GM12801 (cell line): ENCODE results near the gene AMOTL1.

Source experiments
- TF ChIP-seq, protein P1 (sequence below): IDR thresholded peaks from one replicate; pipeline ENCODE4 v1.5.1; 2011; ENCODE audit warnings: control low read depth; ENCODE audit not compliant: insufficient read length; ENCODE audit errors: extremely low read depth

Gene AMOTL1

DNA sequence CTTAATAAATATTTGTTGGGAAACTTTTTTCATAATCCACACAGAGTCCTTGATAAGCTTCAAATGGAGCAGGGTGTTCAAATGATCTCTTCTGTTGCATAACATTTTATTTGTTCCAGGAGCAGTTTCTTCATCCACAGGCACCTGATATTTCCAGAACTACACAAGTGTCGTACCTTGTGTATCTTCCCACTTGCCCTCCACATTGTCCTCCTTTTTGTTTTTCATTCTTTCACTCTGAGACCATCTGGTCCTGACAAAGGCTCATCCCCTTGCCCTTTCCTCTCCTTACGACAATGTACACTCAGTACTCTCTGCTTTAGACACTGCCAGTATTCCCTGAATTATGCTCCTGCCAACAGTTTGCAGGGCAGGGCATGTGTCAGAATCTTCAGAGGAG is 5.2 kb upstream of the AMOTL1 start:
- TF ChIP-seq, protein P1, sequence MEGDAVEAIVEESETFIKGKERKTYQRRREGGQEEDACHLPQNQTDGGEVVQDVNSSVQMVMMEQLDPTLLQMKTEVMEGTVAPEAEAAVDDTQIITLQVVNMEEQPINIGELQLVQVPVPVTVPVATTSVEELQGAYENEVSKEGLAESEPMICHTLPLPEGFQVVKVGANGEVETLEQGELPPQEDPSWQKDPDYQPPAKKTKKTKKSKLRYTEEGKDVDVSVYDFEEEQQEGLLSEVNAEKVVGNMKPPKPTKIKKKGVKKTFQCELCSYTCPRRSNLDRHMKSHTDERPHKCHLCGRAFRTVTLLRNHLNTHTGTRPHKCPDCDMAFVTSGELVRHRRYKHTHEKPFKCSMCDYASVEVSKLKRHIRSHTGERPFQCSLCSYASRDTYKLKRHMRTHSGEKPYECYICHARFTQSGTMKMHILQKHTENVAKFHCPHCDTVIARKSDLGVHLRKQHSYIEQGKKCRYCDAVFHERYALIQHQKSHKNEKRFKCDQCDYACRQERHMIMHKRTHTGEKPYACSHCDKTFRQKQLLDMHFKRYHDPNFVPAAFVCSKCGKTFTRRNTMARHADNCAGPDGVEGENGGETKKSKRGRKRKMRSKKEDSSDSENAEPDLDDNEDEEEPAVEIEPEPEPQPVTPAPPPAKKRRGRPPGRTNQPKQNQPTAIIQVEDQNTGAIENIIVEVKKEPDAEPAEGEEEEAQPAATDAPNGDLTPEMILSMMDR: no peak

DNA sequence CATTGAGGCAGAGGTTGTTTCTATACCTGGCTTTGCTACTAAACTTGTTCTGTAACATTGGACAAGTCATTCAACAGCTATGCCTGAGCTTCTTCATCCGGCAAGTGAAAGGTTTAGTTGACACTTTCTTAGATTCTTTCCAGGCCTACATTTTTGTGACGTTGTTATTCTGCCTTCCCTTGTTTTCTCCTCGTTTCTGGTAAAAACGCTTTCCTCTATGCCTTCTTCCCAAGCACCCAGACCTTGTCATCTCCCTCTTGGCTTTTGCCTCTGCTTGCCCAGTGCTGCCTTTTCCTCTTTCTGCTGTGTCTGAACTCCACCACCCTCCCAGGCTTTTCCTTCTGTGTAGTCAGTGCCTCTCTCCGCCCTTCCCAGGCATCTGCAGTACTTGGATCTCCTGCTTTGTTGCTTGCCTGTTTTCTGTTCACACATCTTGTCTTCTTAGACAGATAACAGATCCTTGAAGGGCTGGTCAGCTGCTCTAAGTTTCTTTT is 1.4 kb upstream of the AMOTL1 start:
- TF ChIP-seq, protein P1: no peak

DNA sequence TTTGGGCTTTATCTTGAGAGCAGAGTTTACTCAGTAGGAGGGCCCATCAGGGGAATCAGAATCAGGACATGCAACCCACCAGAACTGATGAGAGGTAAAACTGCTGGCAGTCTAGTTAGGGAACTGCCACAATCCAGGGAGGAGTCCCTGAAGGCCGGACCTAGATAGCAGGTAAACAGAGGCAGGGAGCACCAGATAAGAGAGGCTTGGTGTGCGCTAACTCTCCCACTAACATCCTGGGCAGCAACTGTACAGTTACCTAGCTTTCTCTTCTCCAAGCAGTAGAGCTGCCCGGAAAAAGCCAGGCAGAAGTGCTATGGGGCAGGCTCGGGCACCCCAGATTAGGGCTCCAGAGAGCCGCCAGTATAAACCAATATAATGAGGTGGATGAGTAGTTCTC is 865 bp upstream of the AMOTL1 start:
- TF ChIP-seq, protein P1: no peak

DNA sequence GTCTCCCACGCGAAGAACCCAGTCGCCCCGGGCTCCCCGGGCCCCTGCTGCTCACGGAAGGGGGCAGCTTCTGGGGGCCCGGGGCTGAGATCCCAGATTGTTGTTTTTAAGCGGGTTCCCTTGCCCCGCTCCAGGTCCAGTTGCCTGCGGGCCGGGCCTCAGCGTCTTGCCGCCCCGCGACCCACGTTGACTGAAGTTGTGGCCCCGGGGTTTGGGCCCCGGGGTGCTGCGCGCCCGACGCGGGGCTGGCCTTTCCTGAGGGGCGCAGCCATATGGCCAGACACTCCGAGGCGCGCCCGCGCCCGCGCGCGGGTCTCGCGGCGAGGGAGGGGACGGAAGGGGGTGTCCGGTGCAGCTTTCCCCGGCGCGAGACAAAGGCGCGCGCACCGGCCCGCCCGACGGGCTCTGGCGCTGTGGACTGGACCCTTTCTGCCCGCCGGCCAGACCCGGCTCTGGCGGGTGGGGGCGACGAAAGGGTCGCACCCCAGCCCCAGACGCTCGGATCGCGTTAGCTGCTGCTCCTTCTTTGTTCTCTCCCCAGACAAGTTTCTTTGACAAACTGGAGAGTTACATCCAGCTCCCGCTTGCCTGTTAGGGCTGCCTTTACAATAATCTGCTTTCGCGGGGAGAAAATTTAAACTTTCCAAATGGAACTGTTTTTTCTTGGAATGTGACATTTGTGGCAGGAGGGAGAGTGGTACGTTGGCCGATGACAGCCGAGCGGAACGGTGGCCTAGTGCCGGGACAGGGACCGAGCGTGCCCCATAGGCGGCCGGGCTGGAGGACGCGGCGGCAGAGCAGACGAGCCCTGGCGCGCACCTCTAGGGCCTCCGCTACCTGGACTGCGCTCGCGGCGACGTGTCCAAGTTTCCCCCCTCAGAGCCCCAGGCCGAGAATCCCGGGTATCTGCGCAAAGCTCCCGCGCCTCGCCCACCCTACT is 716 bp downstream of the AMOTL1 start:
- TF ChIP-seq, protein P1: no peak

DNA sequence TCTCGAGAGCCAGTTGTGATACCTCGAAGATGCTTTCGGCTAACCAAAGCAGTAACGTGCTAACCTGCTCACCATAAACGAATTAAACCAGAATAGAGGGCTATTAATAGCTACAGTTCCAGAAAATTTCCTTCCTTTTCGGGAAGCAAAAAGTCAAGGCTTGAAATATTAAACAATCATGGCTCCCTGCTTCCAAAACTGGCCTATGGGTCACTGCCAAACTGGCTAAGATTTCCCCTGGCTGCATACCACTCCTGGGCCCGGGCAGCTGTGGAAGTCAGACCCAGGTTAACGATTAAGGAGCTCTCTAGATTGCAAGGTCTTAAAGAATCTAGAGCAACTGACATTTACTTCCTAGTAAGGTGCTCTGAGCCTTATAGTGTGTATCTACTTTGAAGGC is 1.7 kb downstream of the AMOTL1 start:
- TF ChIP-seq, protein P1: no peak

DNA sequence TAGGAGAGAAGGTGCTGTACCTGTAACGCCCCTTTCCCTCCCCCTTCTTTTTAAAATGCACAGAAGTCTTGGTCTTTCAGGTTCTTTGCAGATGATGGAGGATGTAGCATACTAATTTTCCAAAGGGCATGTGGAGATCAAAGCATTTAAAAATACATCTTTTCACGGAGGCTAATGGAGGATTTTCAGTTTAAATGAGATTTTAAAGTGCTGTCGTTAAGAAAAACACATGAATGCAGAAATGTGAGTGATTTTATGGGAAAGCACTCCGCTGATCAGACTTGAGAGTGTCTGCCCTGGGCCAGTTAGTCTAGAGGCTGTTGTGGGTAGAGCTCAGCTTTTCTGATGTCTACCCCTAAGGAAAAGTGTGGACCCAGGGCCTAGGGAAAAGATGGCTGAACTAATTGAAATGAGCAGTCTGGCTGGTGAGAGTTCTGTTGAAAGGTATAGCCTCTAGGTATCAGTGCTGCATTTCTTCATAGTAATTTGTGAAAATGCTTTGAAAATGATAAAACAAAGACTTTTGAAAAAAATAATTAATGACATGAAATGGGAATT is 2.5 kb downstream of the AMOTL1 start:
- TF ChIP-seq, protein P1: no peak

DNA sequence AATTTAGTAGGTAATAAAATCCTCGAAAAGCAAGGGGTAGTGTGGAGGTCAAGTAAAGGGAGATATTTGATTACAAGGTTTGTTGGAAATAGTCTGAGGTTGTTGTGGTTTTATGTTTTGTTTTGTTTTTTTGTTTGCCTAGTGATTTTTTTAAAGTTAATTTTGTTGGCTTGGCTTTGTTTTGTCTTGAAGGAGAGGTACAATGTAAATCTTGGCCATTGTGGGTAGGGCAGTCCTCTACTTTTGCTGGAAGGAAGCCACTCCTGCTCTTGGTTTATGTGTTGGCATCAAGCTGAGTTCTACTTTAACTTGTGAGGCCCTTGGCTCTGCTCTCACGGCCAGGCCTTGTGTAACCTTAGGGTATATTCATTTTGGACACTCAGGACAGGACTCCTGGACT is 3.2 kb downstream of the AMOTL1 start:
- TF ChIP-seq, protein P1: no peak
